Raji (cell line): ENCODE measurements around the gene TENT5C.

ENCODE experiments used
- POLR2A ChIP-seq: IDR thresholded peaks from 2 replicates; pipeline ENCODE4 v1.6.1; 2011; ENCODE audit warnings: low read depth, low read length, control low read depth; ENCODE audit not compliant: insufficient read depth

TENT5C gene

GRCh38 chr1:117599286-117600221, 6.3 kb upstream of the TENT5C start:
- TF ChIP-seq POLR2A, result no peak

- no peak for TF ChIP-seq POLR2A
These were observed 5.4 kb upstream of the TENT5C start for GRCh38 chr1:117600325-117600943.

- TF ChIP-seq POLR2A, result no peak
These were observed 4.9 kb upstream of the TENT5C start for GRCh38 chr1:117600966-117601365.

- no peak for TF ChIP-seq POLR2A
These were observed 3.0 kb upstream of the TENT5C start for GRCh38 chr1:117602862-117603261.

- no peak for TF ChIP-seq POLR2A
These were observed 579 bp upstream of the TENT5C start for GRCh38 chr1:117605164-117605773.

- no peak for TF ChIP-seq POLR2A
These were observed 992 bp downstream of the TENT5C start for GRCh38 chr1:117606649-117607430.

- TF ChIP-seq POLR2A, result no peak
These were observed 1.6 kb downstream of the TENT5C start for GRCh38 chr1:117607471-117607870.

GRCh38 chr1:117608115-117608615, 2.3 kb downstream of the TENT5C start:
- TF ChIP-seq POLR2A, result no peak

GRCh38 chr1:117608758-117609157, 2.9 kb downstream of the TENT5C start:
- no peak for TF ChIP-seq POLR2A

GRCh38 chr1:117609471-117609911, 3.6 kb downstream of the TENT5C start:
- no peak for TF ChIP-seq POLR2A

GRCh38 chr1:117610036-117610435, 4.2 kb downstream of the TENT5C start:
- no peak for TF ChIP-seq POLR2A

GRCh38 chr1:117611121-117611601, 5.3 kb downstream of the TENT5C start:
- no peak for TF ChIP-seq POLR2A

- no peak for TF ChIP-seq POLR2A
These were observed 6.1 kb downstream of the TENT5C start for GRCh38 chr1:117611894-117612483.

GRCh38 chr1:117612517-117613248, 6.8 kb downstream of the TENT5C start:
- TF ChIP-seq POLR2A, result no peak
